HEK293T (cell line): ENCODE measurements around the gene CLSTN3.

ENCODE experiments used
- CTCF ChIA-PET: fragments of 350-600 bp; formaldehyde crosslinking; extraction: SDS; loops from one replicate; lab custom pipeline; 2021; ENCODE audit warnings: antibody characterized with exemption, inconsistent platforms; lab: Yijun Ruan, JAX
- POLR2A ChIA-PET: fragments of 350-600 bp; formaldehyde crosslinking; extraction: SDS; loops from one replicate; lab custom pipeline; 2020; ENCODE audit warnings: antibody characterized with exemption, inconsistent platforms; lab: Yijun Ruan, JAX
- DNase-seq: peaks from one replicate; pipeline ENCODE4 v3.0.0; 2012; ENCODE audit warnings: mixed read lengths; ENCODE audit errors: extremely low spot score
- ARNT ChIP-seq: fragments of 450-650 bp; IDR thresholded peaks from 2 replicates; pipeline ENCODE4 v1.6.1; 2017; ENCODE audit warnings: mild to moderate bottlenecking
- BHLHE40 ChIP-seq: fragments of 450-650 bp; IDR thresholded peaks from 2 replicates; pipeline ENCODE4 v1.6.1; 2016; ENCODE audit warnings: mild to moderate bottlenecking, moderate library complexity, borderline replicate concordance
- CTBP1 ChIP-seq: fragments of 450-650 bp; IDR thresholded peaks from 2 replicates; pipeline ENCODE4 v1.6.1; 2016; ENCODE audit warnings: borderline replicate concordance
- ELF4 ChIP-seq: fragments of 450-650 bp; IDR thresholded peaks from 2 replicates; pipeline ENCODE4 v1.6.1; 2017; ENCODE audit warnings: antibody characterized with exemption
- FOXA1 ChIP-seq: fragments of 450-650 bp; IDR thresholded peaks from 2 replicates; pipeline ENCODE4 v1.6.1; 2016; ENCODE audit warnings: mild to moderate bottlenecking
- FOXK2 ChIP-seq: fragments of 450-650 bp; IDR thresholded peaks from 2 replicates; pipeline ENCODE4 v1.6.1; 2016; ENCODE audit warnings: mild to moderate bottlenecking
- FOXM1 ChIP-seq: fragments of 450-650 bp; IDR thresholded peaks from 2 replicates; pipeline ENCODE4 v1.6.1; 2017; ENCODE audit warnings: mild to moderate bottlenecking, borderline replicate concordance
- HDGF ChIP-seq: fragments of 450-650 bp; IDR thresholded peaks from 2 replicates; pipeline ENCODE4 v1.6.1; 2017; ENCODE audit warnings: antibody characterized with exemption, borderline replicate concordance
- L3MBTL2 ChIP-seq: fragments of 450-650 bp; conservative IDR thresholded peaks from 2 replicates; pipeline ENCODE4 v1.6.1; 2016; ENCODE audit warnings: mild to moderate bottlenecking
- LEF1 ChIP-seq: fragments of 450-650 bp; IDR thresholded peaks from 2 replicates; pipeline ENCODE4 v1.6.1; 2017; ENCODE audit warnings: mild to moderate bottlenecking, borderline replicate concordance
- NFRKB ChIP-seq: fragments of 450-650 bp; IDR thresholded peaks from 2 replicates; pipeline ENCODE4 v1.6.1; 2016; ENCODE audit warnings: mild to moderate bottlenecking, moderate library complexity
- PKNOX1 ChIP-seq: fragments of 450-650 bp; IDR thresholded peaks from 2 replicates; pipeline ENCODE4 v1.6.1; 2016
- SP1 ChIP-seq: fragments of 450-650 bp; IDR thresholded peaks from 2 replicates; pipeline ENCODE4 v1.6.1; 2017
- SUZ12 ChIP-seq: fragments of 450-650 bp; IDR thresholded peaks from 2 replicates; pipeline ENCODE4 v1.6.1; 2016; ENCODE audit warnings: mild to moderate bottlenecking
- TARDBP ChIP-seq: fragments of 450-650 bp; IDR thresholded peaks from 2 replicates; pipeline ENCODE4 v1.6.1; 2016
- ZNF384 ChIP-seq: fragments of 450-650 bp; IDR thresholded peaks from 2 replicates; pipeline ENCODE4 v1.6.1; 2016

The CLSTN3 gene

GRCh38 chr12:7113389-7113871, 16.7 kb upstream of the CLSTN3 start:
- CTCF ChIA-PET = interaction anchor here (0.7 to 2.2 kb wide), 10 partner anchors 10 to 244 kb away, joined by 3 to 10 read pairs (median 5); partner anchors contain the start of genes C12orf57, C1S, RNU7-1 and SPSB2
- no peak for TF ChIP-seq ZNF384
- no peak for TF ChIP-seq FOXM1
- no peak for TF ChIP-seq L3MBTL2
- DNase-seq = peak; percentile 67
- POLR2A ChIA-PET = interaction anchor here (0.7 to 4.5 kb wide), 5 partner anchors 16 to 241 kb away, joined by 3 to 46 read pairs (median 5); partner anchors contain the start of genes C12orf57, CLSTN3, RNU7-1 and SPSB2

DNA sequence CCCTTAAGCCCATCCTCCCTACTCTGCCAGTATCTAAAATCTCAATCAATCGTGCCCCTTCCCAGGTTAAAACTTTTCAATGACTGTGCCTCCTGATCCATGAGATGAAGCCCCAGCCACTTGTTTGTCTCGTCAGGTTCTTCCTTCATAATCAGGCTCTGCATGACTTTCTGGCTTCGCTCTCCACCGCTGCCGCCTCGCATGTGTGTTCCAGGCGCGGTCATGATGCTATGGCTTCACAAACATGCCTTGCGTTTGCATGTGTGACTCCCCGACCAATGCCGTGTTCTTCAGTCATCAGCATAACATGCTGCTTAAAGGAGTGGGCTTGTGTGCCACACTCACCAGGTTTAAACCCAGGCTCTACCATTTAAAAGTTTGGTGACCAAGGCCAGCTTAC, 16.2 kb upstream of the CLSTN3 start:
- POLR2A ChIA-PET = interaction anchor here (1.1 to 4.5 kb wide), 3 partner anchors 170 to 242 kb away, joined by 5 to 46 read pairs (median 5); partner anchors contain the start of genes C12orf57, RNU7-1 and SPSB2
- no peak for DNase-seq
- no peak for TF ChIP-seq BHLHE40
- TF ChIP-seq LEF1 = no peak
- TF ChIP-seq HDGF = no peak
- TF ChIP-seq ZNF384 = no peak
- no peak for TF ChIP-seq NFRKB
- no peak for TF ChIP-seq FOXM1
- TF ChIP-seq FOXK2 = no peak
- TF ChIP-seq L3MBTL2 = no peak
- no peak for TF ChIP-seq SP1
- TF ChIP-seq ARNT = no peak
- no peak for TF ChIP-seq PKNOX1
- no peak for TF ChIP-seq SUZ12
- TF ChIP-seq FOXA1 = no peak
- TF ChIP-seq CTBP1 = no peak
- TF ChIP-seq ELF4 = no peak
- no peak for TF ChIP-seq TARDBP
- CTCF ChIA-PET = interaction anchor here (0.7 to 2.2 kb wide), 7 partner anchors 10 to 245 kb away, joined by 3 to 10 read pairs (median 5); partner anchors contain the start of genes C12orf57, RNU7-1 and SPSB2

DNA sequence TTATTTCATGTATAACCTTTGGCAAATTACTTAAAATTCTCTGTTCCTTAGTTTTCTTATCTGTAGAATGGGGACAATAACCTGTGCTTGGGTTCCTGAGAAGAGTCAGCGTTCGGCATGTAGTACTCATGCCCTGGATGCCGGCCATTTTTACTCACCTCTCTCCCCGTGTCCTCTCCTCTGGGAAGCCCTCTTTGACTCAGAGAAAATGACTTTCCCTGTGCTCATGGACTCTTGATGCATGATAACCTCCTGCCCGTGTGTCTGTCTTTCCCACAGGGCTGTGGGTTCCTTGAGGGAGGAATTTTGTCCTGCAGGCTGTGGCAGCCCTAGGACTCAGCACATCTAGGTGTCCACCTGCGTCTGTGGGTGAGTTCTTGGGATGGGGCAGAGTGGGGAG, 15.3 kb upstream of the CLSTN3 start:
- ChIA-PET CTCF (interaction anchor here (2.2 kb wide), 1 partner anchor 170 kb away, joined by 10 read pairs; the partner anchor contains the start of genes C12orf57 and RNU7-1), POLR2A (interaction anchor here (1.2 to 4.5 kb wide), 2 partner anchors 171 kb away, joined by 4 to 46 read pairs; partner anchors contain the start of genes C12orf57 and RNU7-1)
- TF ChIP-seq ARNT (no peak), BHLHE40 (no peak), TARDBP (no peak), SUZ12 (no peak), PKNOX1 (no peak)
- no peak for DNase-seq

DNA sequence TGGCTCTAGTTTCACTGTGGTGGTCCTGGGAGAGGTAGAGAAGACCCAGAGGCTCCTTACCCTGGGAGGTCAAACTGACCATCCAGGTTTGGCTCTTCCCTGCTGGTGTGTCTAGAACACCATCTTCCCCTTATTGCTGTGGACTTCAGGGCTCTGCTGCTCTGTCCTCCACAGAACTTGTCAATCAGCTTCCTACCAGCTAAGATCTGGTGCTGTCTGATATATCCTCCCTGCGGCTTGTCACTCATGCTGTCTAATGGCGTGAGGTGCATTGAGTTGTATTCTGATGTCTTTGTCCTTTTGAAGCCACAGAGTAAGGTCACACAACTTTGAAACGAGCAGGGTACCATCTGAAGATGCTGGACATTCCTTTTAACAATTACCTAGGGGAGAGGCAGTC, 14.0 kb upstream of the CLSTN3 start:
- ChIA-PET POLR2A (interaction anchor here (1.1 kb wide), 1 partner anchor 172 kb away, joined by 4 read pairs; the partner anchor contains the start of genes C12orf57 and RNU7-1), CTCF (interaction anchor here (0.7 kb wide), 1 partner anchor 382 kb away, joined by 3 read pairs; no protein-coding TSS in a partner anchor)
- DNase-seq = no peak
- no peak for TF ChIP-seq L3MBTL2
- TF ChIP-seq ELF4 = no peak

DNA sequence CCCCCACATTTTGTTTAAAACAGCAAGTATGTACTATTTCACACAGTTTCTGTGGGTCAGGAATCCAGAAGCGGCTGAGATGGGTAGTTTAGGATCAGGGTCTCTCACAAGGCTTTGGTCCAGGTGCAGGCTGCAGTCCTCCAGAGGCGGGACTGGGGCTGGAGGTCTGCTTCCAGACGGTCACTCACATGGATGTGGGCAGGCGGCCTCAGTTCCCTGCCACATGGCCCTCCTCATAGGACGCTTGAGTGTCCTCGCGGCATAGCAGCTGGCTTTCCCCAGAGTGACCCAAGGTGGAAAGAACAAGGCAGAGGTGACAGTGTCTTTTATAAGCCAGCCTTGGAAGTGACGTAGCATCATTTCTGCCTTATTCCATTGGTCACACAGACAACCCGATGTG, 13.3 kb upstream of the CLSTN3 start:
- ChIA-PET POLR2A (interaction anchor here (1.1 kb wide), 1 partner anchor 173 kb away, joined by 4 read pairs; the partner anchor contains the start of genes C12orf57 and RNU7-1), CTCF (interaction anchor here (0.7 kb wide), 1 partner anchor 383 kb away, joined by 3 read pairs; no protein-coding TSS in a partner anchor)
- no peak for DNase-seq
- TF ChIP-seq ELF4 = no peak
- TF ChIP-seq LEF1 = no peak
- TF ChIP-seq TARDBP = no peak
- TF ChIP-seq HDGF = no peak
- no peak for TF ChIP-seq FOXM1
- TF ChIP-seq ARNT = no peak
- TF ChIP-seq PKNOX1 = no peak
- no peak for TF ChIP-seq NFRKB
- TF ChIP-seq FOXA1 = no peak
- TF ChIP-seq ZNF384 = no peak
- no peak for TF ChIP-seq FOXK2
- no peak for TF ChIP-seq CTBP1
- no peak for TF ChIP-seq SP1
- no peak for TF ChIP-seq BHLHE40

DNA sequence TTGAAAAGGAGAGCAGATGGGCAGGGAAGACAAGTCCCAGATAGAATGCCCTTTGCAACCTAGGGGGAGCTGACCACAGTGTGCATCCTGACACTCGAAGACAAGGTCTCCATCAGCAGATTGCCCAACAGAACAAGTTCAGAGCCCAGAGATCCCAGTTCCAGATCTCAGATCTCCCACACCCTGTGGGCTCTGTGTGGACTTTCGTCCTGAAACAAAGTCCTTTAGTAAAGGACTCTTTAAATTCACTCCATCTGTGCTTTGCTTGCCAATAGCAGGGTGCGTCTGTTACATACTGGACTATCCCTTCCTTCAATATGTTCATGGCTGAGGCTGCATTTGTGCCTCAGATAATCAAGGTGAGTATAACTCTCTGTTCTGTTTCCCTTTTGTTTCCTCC, 12.5 kb upstream of the CLSTN3 start:
- POLR2A ChIA-PET = no interaction called here
- TF ChIP-seq FOXM1 (no peak), LEF1 (no peak), CTBP1 (no peak), HDGF (no peak), TARDBP (no peak), FOXA1 (no peak), ARNT (no peak), ZNF384 (no peak), SUZ12 (no peak), PKNOX1 (no peak), ELF4 (no peak), SP1 (no peak), L3MBTL2 (no peak), FOXK2 (no peak), BHLHE40 (no peak), NFRKB (no peak)
- CTCF ChIA-PET = no interaction called here
- DNase-seq = no peak
